ENCODE results near the gene FCER1A.

Gene FCER1A

GRCh38 chr1:159282118-159282517 lies 20.0 kb upstream of the FCER1A start:
- H3K4me3 ChIP-seq (ENCODE audit: low read depth in 1 of 2, low read length in 2 of 2), result no peak overlapping the region
- no peak overlapping the region for H3K4me2 ChIP-seq (ENCODE audit: insufficient read depth, low read length)
- no peaks in the 10 kb centered on the region for H3K79me2 ChIP-seq (ENCODE audit: insufficient read depth, low read length)
- H3K4me1 ChIP-seq (ENCODE audit: insufficient read depth, low read length), result no peaks in the 10 kb centered on the region
- peaks cover 9% of the 10 kb centered on the region for H3K27me3 ChIP-seq (ENCODE audit: insufficient read depth, low read length, poor library complexity)
- no peaks in the 10 kb centered on the region for H4K20me1 ChIP-seq (ENCODE audit: insufficient read depth, low read length)
- no peak overlapping the region for H3K27ac ChIP-seq (ENCODE audit: low read length)
- no peak for DNase-seq
- no peak overlapping the region for H2AFZ ChIP-seq (ENCODE audit: low read depth, low read length)
- H3K9ac ChIP-seq (ENCODE audit: low read depth, low read length), result no peak overlapping the region
- ATAC-seq (ENCODE audit: insufficient read depth, low read depth), result no peak
- H3K9me3 ChIP-seq (ENCODE audit: insufficient read depth, low read length, severe bottlenecking), result no peaks in the 10 kb centered on the region
- no peak for TF ChIP-seq EZH2 (IDR thresholded peaks at IDR 0.05; ENCODE audit: borderline replicate concordance, low read depth, low read length, severe bottlenecking)
- TF ChIP-seq, protein P1, sequence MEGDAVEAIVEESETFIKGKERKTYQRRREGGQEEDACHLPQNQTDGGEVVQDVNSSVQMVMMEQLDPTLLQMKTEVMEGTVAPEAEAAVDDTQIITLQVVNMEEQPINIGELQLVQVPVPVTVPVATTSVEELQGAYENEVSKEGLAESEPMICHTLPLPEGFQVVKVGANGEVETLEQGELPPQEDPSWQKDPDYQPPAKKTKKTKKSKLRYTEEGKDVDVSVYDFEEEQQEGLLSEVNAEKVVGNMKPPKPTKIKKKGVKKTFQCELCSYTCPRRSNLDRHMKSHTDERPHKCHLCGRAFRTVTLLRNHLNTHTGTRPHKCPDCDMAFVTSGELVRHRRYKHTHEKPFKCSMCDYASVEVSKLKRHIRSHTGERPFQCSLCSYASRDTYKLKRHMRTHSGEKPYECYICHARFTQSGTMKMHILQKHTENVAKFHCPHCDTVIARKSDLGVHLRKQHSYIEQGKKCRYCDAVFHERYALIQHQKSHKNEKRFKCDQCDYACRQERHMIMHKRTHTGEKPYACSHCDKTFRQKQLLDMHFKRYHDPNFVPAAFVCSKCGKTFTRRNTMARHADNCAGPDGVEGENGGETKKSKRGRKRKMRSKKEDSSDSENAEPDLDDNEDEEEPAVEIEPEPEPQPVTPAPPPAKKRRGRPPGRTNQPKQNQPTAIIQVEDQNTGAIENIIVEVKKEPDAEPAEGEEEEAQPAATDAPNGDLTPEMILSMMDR (IDR thresholded peaks at IDR 0.05; ENCODE audit: borderline replicate concordance, extremely low read depth, low read length, poor library complexity, severe bottlenecking), result no peak
- H3K36me3 ChIP-seq (ENCODE audit: insufficient read depth, low read length), result no peaks in the 10 kb centered on the region

GRCh38 chr1:159289060-159289459 lies 13.1 kb upstream of the FCER1A start:
- peaks cover 6% of the 10 kb centered on the region for H3K27me3 ChIP-seq (ENCODE audit: insufficient read depth, low read length, poor library complexity)
- H3K36me3 ChIP-seq (ENCODE audit: insufficient read depth, low read length), result no peaks in the 10 kb centered on the region
- no peak for ATAC-seq (ENCODE audit: insufficient read depth, low read depth)
- TF ChIP-seq, protein P1 (IDR thresholded peaks at IDR 0.05; ENCODE audit: borderline replicate concordance, extremely low read depth, low read length, poor library complexity, severe bottlenecking), result no peak
- no peak for TF ChIP-seq EZH2 (IDR thresholded peaks at IDR 0.05; ENCODE audit: borderline replicate concordance, low read depth, low read length, severe bottlenecking)
- no peak overlapping the region for H3K4me3 ChIP-seq (ENCODE audit: low read depth in 1 of 2, low read length in 2 of 2)
- H3K4me1 ChIP-seq (ENCODE audit: insufficient read depth, low read length), result no peaks in the 10 kb centered on the region
- H3K9me3 ChIP-seq (ENCODE audit: insufficient read depth, low read length, severe bottlenecking), result no peaks in the 10 kb centered on the region
- no peaks in the 10 kb centered on the region for H4K20me1 ChIP-seq (ENCODE audit: insufficient read depth, low read length)
- DNase-seq, result no peak
- H3K27ac ChIP-seq (ENCODE audit: low read length), result no peak overlapping the region
- H3K79me2 ChIP-seq (ENCODE audit: insufficient read depth, low read length), result no peaks in the 10 kb centered on the region
- no peak overlapping the region for H2AFZ ChIP-seq (ENCODE audit: low read depth, low read length)
- H3K9ac ChIP-seq (ENCODE audit: low read depth, low read length), result no peak overlapping the region
- H3K4me2 ChIP-seq (ENCODE audit: insufficient read depth, low read length), result no peak overlapping the region

GRCh38 chr1:159291424-159291823 lies 10.7 kb upstream of the FCER1A start:
- DNase-seq, result no peak
- no peak for TF ChIP-seq EZH2 (IDR thresholded peaks at IDR 0.05; ENCODE audit: borderline replicate concordance, low read depth, low read length, severe bottlenecking)
- TF ChIP-seq, protein P1 (IDR thresholded peaks at IDR 0.05; ENCODE audit: borderline replicate concordance, extremely low read depth, low read length, poor library complexity, severe bottlenecking), result no peak

More at GRCh38 chr1:159291424-159291823, 10.7 kb upstream of the FCER1A start:
- H2AFZ ChIP-seq (ENCODE audit: low read depth, low read length), result no peak overlapping the region
- no peak overlapping the region for H3K4me3 ChIP-seq (ENCODE audit: low read depth in 1 of 2, low read length in 2 of 2)
- H4K20me1 ChIP-seq (ENCODE audit: insufficient read depth, low read length), result no peaks in the 10 kb centered on the region
- H3K4me1 ChIP-seq (ENCODE audit: insufficient read depth, low read length), result no peaks in the 10 kb centered on the region
- ATAC-seq (ENCODE audit: insufficient read depth, low read depth), result no peak
- H3K4me2 ChIP-seq (ENCODE audit: insufficient read depth, low read length), result no peak overlapping the region
- H3K27me3 ChIP-seq (ENCODE audit: insufficient read depth, low read length, poor library complexity), result peaks cover 6% of the 10 kb centered on the region
- H3K9ac ChIP-seq (ENCODE audit: low read depth, low read length), result no peak overlapping the region
- H3K36me3 ChIP-seq (ENCODE audit: insufficient read depth, low read length), result no peaks in the 10 kb centered on the region
- H3K79me2 ChIP-seq (ENCODE audit: insufficient read depth, low read length), result no peaks in the 10 kb centered on the region
- H3K27ac ChIP-seq (ENCODE audit: low read length), result no peak overlapping the region
- H3K9me3 ChIP-seq (ENCODE audit: insufficient read depth, low read length, severe bottlenecking), result no peaks in the 10 kb centered on the region
